GM18873 (cell line): Measurements from ENCODE around the gene EIF2S3.

Experiments used
- ATAC-seq: cut with Tn5 transposase; IDR thresholded peaks from one replicate; pipeline ENCODE4 v1.9.1; 2021; ENCODE audit warnings: mild to moderate bottlenecking, moderate library complexity, moderate number of reproducible peaks; ENCODE audit not compliant: unreplicated experiment, low FRiP score

The EIF2S3 gene

GRCh38 chrX:24054182-24055042 is at the start of gene EIF2S3:
Gene EIF2S3 (plus strand): TSS chrX:24054956. CDS start chrX:24054969, 13 bp downstream.
- ATAC-seq = peak; percentile 91

- ATAC-seq = no peak
Measured at GRCh38 chrX:24005028-24005427, 49.7 kb upstream of the EIF2S3 start.

GRCh38 chrX:24005867-24006266 is 48.9 kb upstream of the EIF2S3 start:
- no peak for ATAC-seq

- ATAC-seq = no peak
Measured at GRCh38 chrX:24012266-24012665, 42.5 kb upstream of the EIF2S3 start.

GRCh38 chrX:24014388-24015018 is 40.3 kb upstream of the EIF2S3 start:
- ATAC-seq = peak; percentile 71

- ATAC-seq = no peak
Measured at GRCh38 chrX:24017674-24018073, 37.1 kb upstream of the EIF2S3 start.

DNA sequence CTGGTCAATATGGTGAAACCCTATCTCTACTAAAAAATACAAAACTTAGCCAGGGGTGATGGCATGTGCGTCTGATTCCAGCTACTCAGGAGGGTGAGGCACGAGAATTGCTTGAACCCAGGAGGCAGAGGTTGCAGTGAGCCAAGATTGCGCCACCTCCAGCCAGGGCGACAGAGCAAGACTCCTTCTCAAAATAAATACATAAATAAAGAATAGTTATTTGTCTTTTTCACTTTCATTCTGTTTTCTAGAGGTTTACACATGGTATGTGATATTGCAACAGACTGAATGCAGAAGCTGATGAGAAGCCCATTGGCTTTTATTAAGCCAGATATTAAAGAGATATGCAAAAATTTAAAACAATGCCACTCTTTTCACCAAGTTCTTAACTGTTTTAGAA is 35.9 kb upstream of the EIF2S3 start:
- no peak for ATAC-seq

DNA sequence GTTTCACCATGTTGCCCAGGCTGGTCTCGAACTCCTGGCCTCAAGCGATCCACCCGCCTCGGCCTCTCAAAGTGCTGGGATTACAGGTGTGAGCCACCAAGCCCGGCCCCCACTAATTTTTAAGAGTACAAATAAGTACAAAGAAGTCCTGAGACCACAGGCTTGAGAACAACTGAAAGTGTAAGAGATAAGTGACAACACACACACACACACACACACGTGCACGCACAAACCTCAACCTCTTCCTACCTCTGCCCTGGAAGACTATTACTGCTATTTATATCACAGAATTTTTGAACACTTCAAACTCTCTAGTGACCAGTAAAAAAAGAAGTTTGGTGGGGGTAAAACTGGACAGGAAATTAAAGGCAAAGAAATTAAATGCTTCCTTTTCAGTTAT is 35.3 kb upstream of the EIF2S3 start:
- no peak for ATAC-seq

- no peak for ATAC-seq
Measured at GRCh38 chrX:24020306-24020876, 34.4 kb upstream of the EIF2S3 start.

DNA sequence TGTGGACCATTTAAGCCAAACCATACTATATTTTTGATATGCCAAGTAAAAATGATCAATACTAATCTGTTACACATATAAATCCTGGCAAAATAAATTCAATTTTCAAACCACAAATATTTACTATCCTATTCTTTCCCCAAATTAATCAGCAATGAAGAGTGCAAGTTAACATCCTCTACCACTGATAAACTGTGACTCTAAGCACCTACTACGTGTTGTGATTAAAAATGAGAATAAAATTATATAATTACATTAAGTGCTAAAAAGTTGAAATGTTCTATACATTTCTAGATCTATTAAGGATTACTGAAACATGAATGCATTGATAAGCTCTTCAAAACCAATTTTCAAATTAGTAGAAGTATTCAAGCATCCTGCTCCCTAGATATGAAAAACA is 31.2 kb upstream of the EIF2S3 start:
- no peak for ATAC-seq

DNA sequence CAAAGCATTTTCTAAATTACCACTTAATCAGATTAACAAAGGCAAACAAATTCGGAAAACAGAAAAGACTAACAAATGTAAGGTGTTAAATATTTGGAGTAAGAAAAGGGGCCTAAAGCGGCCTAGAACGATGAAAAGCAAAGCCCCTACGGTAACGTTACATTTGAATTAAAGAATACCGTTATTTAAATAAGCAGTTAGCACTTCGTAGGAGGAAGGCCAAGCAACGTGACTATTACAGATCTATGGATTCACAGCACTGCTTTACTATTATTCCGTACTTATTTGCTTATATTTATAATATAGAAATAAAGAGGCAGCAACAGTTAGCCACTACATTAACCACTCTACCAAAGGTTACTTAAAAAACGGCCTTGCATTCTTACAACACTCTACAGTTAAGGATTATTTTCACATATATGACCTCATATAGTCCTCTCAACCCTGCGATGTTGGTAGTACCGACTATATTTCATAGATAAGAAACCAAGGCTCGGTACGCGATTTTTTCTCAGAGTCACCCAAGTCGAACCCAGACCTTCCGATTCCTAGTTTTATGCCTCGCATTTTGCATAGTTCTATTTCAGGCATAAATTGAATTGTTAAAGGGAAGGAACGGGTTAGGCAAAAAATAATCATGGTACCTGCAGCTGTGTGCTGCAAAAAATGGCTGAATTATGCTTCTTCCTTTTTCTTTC is 30.6 kb upstream of the EIF2S3 start:
- ATAC-seq = no peak

GRCh38 chrX:24024819-24025740 is 29.7 kb upstream of the EIF2S3 start:
- peak; percentile 63 for ATAC-seq

GRCh38 chrX:24025741-24026403 is 28.9 kb upstream of the EIF2S3 start:
- peak; percentile 19 for ATAC-seq

DNA sequence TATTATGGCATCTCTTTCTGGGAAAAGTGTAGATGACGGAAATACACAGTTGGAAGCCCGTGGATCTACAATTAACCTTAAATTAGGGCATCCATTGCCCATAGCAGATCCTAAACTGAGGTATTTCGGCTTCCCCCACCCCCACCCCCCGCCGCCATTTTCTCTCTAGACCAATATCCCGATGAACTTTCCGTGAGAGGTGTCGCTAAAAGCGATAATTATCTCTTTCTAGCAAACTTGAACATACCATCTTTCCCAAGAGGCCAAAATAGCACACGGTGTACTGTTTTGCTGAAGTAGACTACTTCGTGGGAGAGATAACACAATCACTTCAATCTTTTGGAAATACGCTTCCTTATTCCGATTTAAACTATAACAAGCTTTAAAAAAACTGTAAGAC is 28.3 kb upstream of the EIF2S3 start:
- ATAC-seq = no peak

DNA sequence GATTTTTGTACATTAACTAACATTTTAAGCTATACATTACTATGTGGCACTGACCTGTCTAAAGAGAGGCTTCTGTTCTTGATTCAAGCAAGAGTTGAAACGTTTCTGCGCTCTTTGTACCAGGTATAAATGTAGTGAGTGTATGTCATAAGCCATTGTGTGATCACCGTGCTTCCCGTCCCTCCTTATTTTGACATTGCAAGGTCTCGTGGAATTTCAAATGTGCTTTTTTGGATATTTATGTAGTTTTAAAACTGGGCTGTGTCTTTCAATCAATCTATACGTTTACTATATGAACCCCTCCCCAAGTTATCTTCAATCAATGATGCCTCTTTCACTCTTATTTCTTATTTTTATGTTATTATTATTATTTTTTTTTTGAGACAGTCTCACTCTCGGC is 27.7 kb upstream of the EIF2S3 start, which contains the start of gene KLHL15:
KLHL15 (minus strand) TSS at position 101 of the 400 bp plus-strand sequence. CDS start 20,493 bp downstream, outside the sequence.
- ATAC-seq = no peak

DNA sequence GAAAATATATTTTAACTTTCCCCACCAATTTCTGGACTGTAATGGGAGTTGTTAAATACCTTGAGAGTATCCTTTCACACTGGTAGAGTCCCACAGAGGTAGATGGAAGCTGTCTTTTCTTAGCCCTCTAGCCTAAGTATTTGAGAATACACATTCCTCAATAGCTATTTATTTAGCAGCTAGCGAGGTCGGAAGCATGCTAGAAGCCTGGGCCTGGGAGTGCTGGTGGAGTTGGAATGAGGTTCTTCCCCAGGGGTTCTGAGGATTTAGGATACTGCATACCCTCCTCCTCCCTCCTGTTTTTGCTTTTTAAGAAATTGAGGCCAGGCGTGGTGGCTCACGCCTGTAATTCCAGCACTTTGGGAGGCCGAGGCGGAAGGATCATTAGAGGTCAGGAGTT is 26.8 kb upstream of the EIF2S3 start:
- ATAC-seq = no peak

GRCh38 chrX:24030597-24030996 is 24.2 kb upstream of the EIF2S3 start:
- no peak for ATAC-seq

DNA sequence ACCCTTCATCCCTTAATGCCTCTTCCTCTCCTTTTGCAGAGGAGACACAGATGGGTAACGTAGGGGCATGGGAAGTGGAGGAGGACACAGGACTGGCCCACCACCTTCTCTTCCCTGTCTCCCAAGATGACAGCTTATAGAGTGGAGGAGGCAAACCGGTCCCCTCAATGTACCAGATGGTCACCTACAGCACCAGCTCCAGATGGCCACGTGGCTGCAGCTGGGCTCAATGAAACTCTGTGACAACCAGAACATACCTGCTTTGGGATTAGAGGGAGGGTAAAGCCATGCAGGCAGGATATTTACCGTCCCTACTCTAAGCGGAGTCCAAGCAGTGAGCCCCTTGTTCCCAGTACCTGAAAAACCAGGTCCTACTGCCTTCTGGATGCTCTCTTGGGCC is 20.3 kb upstream of the EIF2S3 start:
- no peak for ATAC-seq

DNA sequence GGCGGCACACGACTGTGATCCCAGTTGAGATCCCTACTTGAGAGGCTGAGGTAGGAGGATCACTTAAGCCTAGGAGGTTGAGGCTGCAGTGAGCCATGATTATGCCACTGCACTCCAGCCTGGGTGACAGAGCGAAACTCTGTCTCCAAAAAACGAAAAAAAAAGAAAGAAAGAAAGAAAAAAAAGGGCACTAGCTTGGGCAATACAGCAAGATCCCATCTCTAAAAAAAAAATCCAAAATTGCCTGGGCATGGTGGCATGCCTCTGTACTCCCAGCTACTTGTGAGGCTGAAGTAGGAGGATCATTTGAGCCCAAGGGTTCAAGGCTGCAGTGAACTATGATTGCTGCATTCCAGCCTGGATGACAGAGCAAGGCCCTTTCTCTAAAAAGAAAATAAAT is 17.0 kb upstream of the EIF2S3 start:
- ATAC-seq = no peak
